PFSK-1 (cell line): Measurements from ENCODE around the gene BAHCC1.

Experiments used
- POLR2AphosphoS5 ChIP-seq: IDR thresholded peaks from 2 replicates; pipeline ENCODE4 v1.6.1; 2012; ENCODE audit warnings: low read depth, mild to moderate bottlenecking, control low read depth, low read length, moderate library complexity
- REST ChIP-seq, 2 experiments: IDR thresholded peaks; 2 replicates each; pipeline versions ENCODE4 v1.6.1 to v1.8.0; 2011 to 2012; ENCODE audit warnings: low read depth in 2 of 2, low read length in 2 of 2, control low read depth in 1 of 2, inconsistent platforms in 1 of 2, mild to moderate bottlenecking in 1 of 2, moderate library complexity in 1 of 2; ENCODE audit not compliant: insufficient read depth in 1 of 2
- TAF1 ChIP-seq: IDR thresholded peaks from 2 replicates; pipeline ENCODE4 v1.6.1; 2012; ENCODE audit warnings: low read length, control low read depth, borderline replicate concordance; ENCODE audit not compliant: insufficient read depth

GRCh38 chr17:81420769-81421462 is 25.7 kb downstream of the BAHCC1 start:
- no peak for TF ChIP-seq REST (IDR thresholded peaks at IDR 0.05; ENCODE audit: insufficient read depth in 1 of 2, low read depth in 2 of 2, low read length in 2 of 2)
- TF ChIP-seq TAF1: no peak
- no peak for TF ChIP-seq POLR2AphosphoS5
